ENCODE results near the gene BCAP29.

DNA sequence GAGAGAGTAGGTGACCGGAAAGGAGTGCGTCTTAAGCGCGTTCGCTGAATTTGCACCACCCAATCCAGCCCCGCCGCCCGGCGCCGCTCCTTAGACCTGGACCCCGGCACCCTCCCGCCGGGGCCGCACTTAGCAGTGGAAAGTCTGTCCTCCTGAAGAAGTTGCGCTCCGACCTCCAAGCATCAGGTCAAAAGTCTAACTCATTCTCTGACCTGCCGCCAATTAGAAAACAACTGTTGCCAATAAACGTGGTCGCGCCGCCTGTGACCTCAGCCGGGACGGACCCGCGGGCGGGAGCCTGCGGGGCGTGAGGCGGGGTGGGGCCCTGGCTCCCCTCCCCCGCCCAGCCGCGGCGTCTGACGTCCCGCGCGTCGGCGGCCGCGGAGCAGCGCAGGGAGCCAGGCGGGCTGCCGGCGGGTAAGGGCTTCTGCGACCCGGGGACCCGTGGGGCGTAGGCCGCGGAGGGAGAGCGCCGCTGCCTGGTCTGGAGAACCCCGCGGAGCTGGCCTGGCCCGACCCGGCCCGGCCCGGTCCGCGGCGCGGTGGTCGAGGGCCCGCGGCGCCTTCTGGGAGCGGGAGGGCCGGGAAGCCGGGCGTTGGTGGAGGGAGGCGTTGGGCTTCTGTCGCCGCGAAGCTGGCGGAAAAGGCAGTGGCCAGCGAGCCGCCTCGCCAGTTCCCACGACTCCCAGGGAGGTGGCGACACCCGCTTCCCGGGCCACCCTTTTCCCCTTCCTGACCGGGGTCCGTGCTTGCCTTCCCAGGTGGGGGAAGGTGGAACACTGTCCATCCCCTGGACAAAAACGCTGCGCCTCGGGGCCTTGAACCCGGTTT, at the start of gene BCAP29:
- TF ChIP-seq MAX (IDR thresholded peaks at IDR 0.05) (peak; percentile 40; the same call in 1 of the 2 replicates), EP300 (IDR thresholded peaks at IDR 0.05; ENCODE audit: borderline replicate concordance) (0 out of 2 replicates have a peak, but pooled peaks have one; percentile 9), ZBTB7A (IDR thresholded peaks at IDR 0.05; ENCODE audit: low read depth) (peak; percentile 49), TAF1 (IDR thresholded peaks at IDR 0.05; ENCODE audit: low read depth) (peak; percentile 39; the same call in 1 of the 2 replicates), TCF12 (IDR thresholded peaks at IDR 0.05; ENCODE audit: low read depth) (no peak), TEAD4 (IDR thresholded peaks at IDR 0.05) (no peak), RAD21 (IDR thresholded peaks at IDR 0.05; ENCODE audit: low read depth) (peak; percentile 2; the same call in 1 of the 2 replicates), CEBPB (IDR thresholded peaks at IDR 0.05) (0 out of 2 replicates have a peak, but pooled peaks have one; percentile 15), YY1 (IDR thresholded peaks at IDR 0.05; ENCODE audit: low read depth) (no peak), NFIC (IDR thresholded peaks at IDR 0.05) (no peak)
- TF ChIP-seq, protein P1, sequence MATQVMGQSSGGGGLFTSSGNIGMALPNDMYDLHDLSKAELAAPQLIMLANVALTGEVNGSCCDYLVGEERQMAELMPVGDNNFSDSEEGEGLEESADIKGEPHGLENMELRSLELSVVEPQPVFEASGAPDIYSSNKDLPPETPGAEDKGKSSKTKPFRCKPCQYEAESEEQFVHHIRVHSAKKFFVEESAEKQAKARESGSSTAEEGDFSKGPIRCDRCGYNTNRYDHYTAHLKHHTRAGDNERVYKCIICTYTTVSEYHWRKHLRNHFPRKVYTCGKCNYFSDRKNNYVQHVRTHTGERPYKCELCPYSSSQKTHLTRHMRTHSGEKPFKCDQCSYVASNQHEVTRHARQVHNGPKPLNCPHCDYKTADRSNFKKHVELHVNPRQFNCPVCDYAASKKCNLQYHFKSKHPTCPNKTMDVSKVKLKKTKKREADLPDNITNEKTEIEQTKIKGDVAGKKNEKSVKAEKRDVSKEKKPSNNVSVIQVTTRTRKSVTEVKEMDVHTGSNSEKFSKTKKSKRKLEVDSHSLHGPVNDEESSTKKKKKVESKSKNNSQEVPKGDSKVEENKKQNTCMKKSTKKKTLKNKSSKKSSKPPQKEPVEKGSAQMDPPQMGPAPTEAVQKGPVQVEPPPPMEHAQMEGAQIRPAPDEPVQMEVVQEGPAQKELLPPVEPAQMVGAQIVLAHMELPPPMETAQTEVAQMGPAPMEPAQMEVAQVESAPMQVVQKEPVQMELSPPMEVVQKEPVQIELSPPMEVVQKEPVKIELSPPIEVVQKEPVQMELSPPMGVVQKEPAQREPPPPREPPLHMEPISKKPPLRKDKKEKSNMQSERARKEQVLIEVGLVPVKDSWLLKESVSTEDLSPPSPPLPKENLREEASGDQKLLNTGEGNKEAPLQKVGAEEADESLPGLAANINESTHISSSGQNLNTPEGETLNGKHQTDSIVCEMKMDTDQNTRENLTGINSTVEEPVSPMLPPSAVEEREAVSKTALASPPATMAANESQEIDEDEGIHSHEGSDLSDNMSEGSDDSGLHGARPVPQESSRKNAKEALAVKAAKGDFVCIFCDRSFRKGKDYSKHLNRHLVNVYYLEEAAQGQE (IDR thresholded peaks at IDR 0.05; ENCODE audit: low read depth), result no peak

Data from Ishikawa (cell line).